ENCODE data around the gene ZNF326.

ZNF326 gene

DNA sequence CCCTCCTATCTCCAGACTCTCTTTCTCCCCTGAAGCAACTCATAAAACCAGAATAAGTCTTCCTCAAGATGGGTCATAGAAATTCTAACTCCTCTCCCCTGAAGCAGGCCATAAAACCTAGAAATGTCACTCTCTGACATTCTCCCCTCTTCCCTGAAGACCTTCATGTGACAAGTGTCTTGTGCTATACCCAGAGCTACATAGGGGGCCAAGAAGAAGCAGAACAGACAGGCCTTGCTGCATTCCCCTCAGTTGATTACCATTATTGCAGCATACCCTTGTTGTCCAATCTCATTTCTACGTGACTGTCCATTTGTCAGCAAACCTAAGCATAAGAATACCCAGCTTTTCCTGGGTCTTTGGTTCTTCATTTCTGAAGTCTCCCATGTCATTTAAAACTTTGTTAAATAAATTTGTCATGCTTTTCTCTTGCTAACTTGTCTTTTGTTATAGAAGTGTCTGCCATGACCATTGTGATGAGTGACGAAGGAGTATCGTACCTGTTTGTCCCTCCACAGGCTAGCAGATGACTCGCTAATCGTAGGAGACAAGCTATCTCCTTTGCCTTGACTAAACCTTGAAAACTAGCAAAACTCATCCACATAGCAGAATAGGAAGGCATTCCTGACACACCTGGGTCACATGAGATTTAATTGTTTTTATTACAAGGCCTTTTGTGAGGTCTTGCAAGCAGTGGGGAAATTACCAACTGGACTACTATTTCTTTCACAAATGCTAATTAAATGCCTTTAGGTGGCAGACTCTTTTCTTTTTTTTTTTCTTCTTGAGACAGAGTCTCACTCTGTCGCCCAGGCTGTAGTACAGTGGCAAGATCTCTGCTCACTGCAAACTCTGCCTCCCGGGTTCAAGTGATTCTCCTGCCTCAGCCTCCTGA is 39.4 kb upstream of the ZNF326 start:
- no peaks in the 10 kb centered on the region for H3K9me3 ChIP-seq
- no peaks in the 10 kb centered on the region for H3K36me3 ChIP-seq (replicated peaks)
- peak in 1 of 2 experiments; percentile 58 for DNase-seq (ENCODE audit: low spot score in 2 of 2)
- H3K4me3 ChIP-seq: no peak overlapping the region
- in situ Hi-C loops (cut with MboI; ENCODE audit: low sequenced_read_pairs): no loop called here
- no peaks in the 10 kb centered on the region for H3K27me3 ChIP-seq (ENCODE audit: low read depth)
- H3K4me1 ChIP-seq: peaks cover 43% of the 10 kb centered on the region

DNA sequence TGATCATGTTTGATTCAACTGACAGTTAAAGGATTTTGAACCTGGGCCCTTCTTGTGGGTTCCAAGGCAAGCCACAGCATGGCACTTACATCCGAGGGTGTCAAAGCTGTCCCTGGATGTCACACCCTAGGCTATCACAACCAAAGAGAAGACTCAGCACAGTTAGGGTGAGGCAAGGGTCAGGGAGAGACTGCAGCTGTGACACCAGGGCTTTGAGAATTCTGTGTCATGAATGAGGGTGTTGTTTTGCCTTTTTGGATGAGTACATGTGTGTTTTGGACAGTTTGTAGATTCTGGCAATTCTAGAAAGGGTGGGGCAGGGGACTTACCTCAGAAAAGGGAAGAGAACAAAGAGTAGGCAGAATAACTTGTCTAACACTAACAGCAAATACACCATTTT is 37.8 kb upstream of the ZNF326 start:
- Histone ChIP-seq H3K36me3 (replicated peaks) (no peaks in the 10 kb centered on the region), H3K9me3 (no peaks in the 10 kb centered on the region), H3K27me3 (ENCODE audit: low read depth) (no peaks in the 10 kb centered on the region), H3K4me1 (peaks cover 31% of the 10 kb centered on the region), H3K4me3 (no peak overlapping the region)
- in situ Hi-C loops (cut with MboI; ENCODE audit: low sequenced_read_pairs): no loop called here
- no peak for DNase-seq (ENCODE audit: low spot score in 2 of 2)

DNA sequence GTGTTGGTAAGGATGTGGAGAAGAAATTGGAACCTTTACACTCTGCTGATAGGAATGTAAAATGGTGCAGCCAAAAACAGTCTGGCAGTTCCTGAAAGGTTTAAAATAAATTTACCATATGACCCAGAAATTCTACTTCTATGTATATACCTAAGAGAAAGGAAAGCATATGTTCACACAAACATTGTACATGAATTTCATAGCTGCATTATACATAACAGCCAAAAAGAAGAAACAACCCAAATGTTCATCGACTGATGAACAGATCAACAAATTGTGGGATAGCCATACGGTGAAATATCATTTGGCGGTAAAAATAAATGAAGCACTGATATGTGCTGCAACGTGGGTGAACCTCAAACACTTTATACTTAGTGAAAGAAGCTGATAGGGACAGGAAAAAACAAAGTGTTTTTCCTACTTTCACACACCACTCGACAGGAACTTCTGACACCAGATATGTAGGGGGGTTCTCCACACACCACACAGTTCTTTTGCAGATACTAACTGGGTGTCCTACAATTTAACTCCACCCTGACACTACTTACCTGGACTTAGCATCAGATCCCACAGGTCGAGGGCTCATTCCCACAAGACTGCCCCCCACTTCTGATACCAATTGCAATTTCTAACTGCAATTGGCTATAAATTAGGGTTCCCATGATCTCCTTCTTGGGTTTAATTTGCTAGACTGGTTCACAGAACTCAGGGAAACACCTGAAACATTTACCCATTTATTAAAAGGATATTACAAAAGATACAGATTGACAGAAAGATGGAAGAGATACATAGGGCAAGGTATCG is 35.9 kb upstream of the ZNF326 start:
- Histone ChIP-seq H3K4me3 (no peak overlapping the region), H3K4me1 (peaks cover 17% of the 10 kb centered on the region), H3K27me3 (ENCODE audit: low read depth) (no peaks in the 10 kb centered on the region), H3K9me3 (no peaks in the 10 kb centered on the region), H3K36me3 (replicated peaks) (no peaks in the 10 kb centered on the region)
- in situ Hi-C loops (cut with MboI; ENCODE audit: low sequenced_read_pairs): no loop called here
- no peak for DNase-seq (ENCODE audit: low spot score in 2 of 2)

DNA sequence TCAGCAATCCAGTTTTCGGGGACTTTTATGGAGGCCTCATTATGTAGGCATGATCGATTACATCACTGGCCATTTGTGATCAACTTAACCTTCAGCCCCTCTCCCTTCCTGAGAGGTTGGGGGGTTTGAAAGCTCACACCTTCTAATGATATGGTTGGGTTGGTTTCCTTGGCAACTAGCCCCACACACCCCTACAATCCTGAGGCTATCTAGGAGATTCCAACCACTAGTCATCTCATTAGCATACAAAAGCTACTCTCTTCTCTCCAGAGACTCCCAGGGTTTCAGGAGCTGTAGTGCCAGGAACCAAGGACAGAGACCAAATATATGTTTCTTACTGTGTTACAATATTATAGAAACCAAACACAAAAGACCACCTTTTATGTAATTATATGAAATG is 35.2 kb upstream of the ZNF326 start:
- in situ Hi-C loops (cut with MboI; ENCODE audit: low sequenced_read_pairs): no loop called here
- peaks cover 15% of the 10 kb centered on the region for H3K4me1 ChIP-seq
- H3K9me3 ChIP-seq: no peaks in the 10 kb centered on the region
- H3K27me3 ChIP-seq (ENCODE audit: low read depth): no peaks in the 10 kb centered on the region
- no peak overlapping the region for H3K4me3 ChIP-seq
- DNase-seq (ENCODE audit: low spot score in 2 of 2): no peak
- H3K36me3 ChIP-seq (replicated peaks): no peaks in the 10 kb centered on the region

DNA sequence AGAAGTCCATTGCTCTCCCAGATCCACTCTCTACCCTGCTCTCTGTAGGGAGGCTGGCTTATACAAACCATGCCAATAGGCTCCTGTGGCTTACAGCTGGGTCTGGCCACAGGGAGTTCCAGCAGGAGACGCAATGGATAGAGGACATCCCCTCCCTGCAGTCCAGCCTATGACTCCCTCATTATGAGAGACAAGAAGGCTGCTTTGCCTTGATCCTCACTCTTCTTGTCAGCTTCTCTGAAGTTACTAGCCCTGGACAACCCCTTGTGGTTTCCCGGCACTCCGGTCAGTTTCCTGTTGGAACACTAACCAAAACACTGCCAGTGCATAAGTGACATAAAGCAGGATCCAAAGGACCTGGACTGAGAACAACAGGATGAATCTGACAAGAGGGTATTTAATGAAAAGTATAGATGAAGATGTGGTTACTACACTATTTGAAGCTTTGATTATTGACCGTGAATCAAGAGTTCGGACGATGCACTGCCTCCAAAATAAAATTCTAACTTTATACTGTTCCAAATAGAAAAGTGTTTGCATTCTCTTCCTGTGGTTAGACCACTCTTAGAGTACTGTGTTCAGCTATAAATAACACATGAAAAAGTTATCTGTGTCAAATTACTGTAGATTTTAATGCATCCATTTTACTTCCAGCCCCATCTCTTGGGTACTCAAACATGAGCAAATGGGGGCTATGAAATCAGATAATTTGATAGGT is 32.7 kb upstream of the ZNF326 start:
- Histone ChIP-seq H3K27me3 (ENCODE audit: low read depth) (no peaks in the 10 kb centered on the region), H3K9me3 (no peaks in the 10 kb centered on the region; the same call in 1 of the 2 replicates), H3K4me1 (no peaks in the 10 kb centered on the region; the same call in 1 of the 2 replicates), H3K36me3 (replicated peaks) (no peaks in the 10 kb centered on the region), H3K4me3 (no peak overlapping the region)
- in situ Hi-C loops (cut with MboI; ENCODE audit: low sequenced_read_pairs): no loop called here
- no peak for DNase-seq (ENCODE audit: low spot score in 2 of 2)

DNA sequence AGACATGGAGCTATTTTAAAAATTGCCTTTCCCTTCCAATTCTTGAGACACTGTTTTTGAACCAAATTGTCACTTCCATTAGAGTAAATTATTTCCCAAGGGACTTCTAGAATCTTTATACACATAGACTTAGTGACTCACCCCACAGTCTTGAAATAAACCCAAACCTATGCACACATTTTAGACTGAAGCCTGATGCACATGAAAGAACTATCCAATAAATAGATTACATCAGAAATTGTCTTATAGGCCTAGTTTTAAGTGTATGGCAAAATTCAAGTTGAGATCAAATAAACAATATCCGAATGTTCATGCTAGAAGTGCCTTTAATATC is 32.2 kb upstream of the ZNF326 start:
- Histone ChIP-seq H3K9me3 (no peaks in the 10 kb centered on the region; the same call in 1 of the 2 replicates), H3K27me3 (ENCODE audit: low read depth) (no peaks in the 10 kb centered on the region), H3K36me3 (replicated peaks) (no peaks in the 10 kb centered on the region), H3K4me3 (no peak overlapping the region), H3K4me1 (no peaks in the 10 kb centered on the region; the same call in 1 of the 2 replicates)
- DNase-seq (ENCODE audit: low spot score in 2 of 2): no peak
- in situ Hi-C loops (cut with MboI; ENCODE audit: low sequenced_read_pairs): no loop called here

DNA sequence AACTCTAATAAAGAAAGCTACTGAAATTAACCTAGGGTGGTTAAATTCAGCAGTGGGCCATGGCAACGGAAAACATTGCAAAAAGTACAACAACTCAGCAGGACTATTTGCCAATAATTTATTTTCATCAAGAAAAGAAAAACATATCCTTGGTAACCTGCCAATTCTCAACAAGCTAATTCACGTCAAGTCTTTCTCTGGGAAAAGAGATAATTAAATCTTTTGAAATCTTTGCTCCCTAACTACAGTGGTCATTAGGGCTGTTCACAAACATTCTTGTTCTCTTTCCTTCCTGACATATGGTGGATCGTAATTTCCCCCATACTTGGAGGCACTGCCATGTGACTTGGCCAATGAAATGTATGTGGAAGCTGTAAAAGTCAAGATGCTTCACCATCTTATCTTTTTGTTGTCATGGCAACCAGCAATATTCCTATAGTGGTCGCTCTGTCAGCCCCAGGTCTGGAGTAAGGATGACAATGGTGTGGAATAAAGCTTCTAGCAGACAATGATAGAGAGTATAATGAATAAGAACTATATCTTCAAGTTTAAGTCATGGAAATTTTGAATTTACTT is 29.6 kb upstream of the ZNF326 start:
- Histone ChIP-seq H3K4me1 (no peaks in the 10 kb centered on the region; the same call in 1 of the 2 replicates), H3K36me3 (replicated peaks) (no peaks in the 10 kb centered on the region), H3K9me3 (no peaks in the 10 kb centered on the region; the same call in 1 of the 2 replicates), H3K27me3 (ENCODE audit: low read depth) (no peaks in the 10 kb centered on the region), H3K4me3 (no peak overlapping the region)
- in situ Hi-C loops (cut with MboI; ENCODE audit: low sequenced_read_pairs): no loop called here
- DNase-seq (ENCODE audit: low spot score in 2 of 2): no peak

DNA sequence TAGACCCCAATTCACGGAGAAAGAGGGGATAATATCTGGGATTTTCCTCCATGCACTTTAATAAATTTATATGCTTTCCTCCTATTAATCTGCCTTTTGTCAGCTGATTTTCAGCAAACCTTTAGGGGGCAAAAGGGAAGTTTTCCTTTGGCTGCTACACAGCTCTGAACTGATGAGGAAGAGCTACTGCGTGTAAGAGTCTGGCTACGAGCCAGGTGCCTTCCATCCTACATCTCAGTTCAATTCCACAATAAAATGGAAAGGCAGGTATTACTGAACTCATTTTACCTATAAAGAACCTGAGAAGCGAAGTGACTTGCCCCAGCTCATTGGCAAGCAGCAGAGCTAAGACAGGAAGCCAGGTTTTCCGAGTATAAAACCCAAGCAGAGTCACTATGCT is 28.3 kb upstream of the ZNF326 start:
- Histone ChIP-seq H3K9me3 (no peaks in the 10 kb centered on the region; the same call in 1 of the 2 replicates), H3K4me1 (no peaks in the 10 kb centered on the region; the same call in 1 of the 2 replicates)
- in situ Hi-C loops (cut with MboI; ENCODE audit: low sequenced_read_pairs): no loop called here

DNA sequence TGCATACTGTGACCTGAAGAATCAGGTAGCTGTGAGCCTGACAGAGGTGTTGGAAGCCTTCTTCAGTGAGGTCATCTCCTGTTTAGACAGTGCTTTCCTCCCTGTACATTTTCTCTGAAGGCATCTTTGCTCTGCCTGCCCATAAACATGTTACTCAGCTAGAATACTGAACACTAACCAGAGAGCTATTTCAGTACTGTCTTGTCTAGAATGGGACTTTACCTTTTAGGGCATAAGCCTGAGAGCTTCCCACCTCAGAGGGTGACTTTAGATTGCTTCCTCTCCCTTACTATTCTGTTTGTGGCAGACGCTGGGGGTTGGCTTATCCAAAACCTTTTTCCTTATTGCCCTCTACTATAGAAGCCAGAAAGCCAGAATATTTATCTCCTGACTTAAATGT is 23.3 kb upstream of the ZNF326 start:
- Histone ChIP-seq H3K4me3 (no peak overlapping the region), H3K36me3 (replicated peaks) (no peaks in the 10 kb centered on the region), H3K4me1 (no peaks in the 10 kb centered on the region), H3K9me3 (no peaks in the 10 kb centered on the region; the same call in 1 of the 2 replicates), H3K27me3 (ENCODE audit: low read depth) (no peaks in the 10 kb centered on the region)
- no peak for DNase-seq (ENCODE audit: low spot score in 2 of 2)
- in situ Hi-C loops (cut with MboI; ENCODE audit: low sequenced_read_pairs): no loop called here

More for the DNA sequence above, 28.3 kb upstream of the ZNF326 start:
- no peaks in the 10 kb centered on the region for H3K27me3 ChIP-seq (ENCODE audit: low read depth)
- H3K36me3 ChIP-seq (replicated peaks): no peaks in the 10 kb centered on the region
- H3K4me3 ChIP-seq: no peak overlapping the region
- no peak for DNase-seq (ENCODE audit: low spot score in 2 of 2)

DNA sequence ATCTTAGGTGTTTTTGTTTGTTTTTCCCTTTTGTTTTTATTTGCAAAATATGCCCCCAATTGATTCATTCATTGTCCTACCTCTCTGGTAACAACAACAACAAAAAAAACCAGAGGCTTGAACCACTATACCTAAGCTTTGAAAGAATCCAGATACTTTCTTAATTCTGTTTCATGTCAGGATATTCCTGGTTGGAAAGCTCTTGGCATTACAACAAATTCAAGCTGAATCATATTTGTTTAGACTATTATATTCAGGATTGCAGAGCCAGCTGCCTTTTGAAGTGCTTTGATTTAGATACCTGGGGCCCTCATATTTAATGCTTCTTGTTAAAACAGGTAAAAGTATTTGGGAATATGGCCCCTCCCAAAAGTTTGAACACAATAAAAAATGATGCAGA is 22.9 kb upstream of the ZNF326 start:
- Histone ChIP-seq H3K4me3 (no peak overlapping the region), H3K4me1 (no peaks in the 10 kb centered on the region), H3K27me3 (ENCODE audit: low read depth) (no peaks in the 10 kb centered on the region), H3K9me3 (no peaks in the 10 kb centered on the region; the same call in 1 of the 2 replicates), H3K36me3 (replicated peaks) (no peaks in the 10 kb centered on the region)
- DNase-seq (ENCODE audit: low spot score in 2 of 2): no peak
- in situ Hi-C loops (cut with MboI; ENCODE audit: low sequenced_read_pairs): no loop called here

DNA sequence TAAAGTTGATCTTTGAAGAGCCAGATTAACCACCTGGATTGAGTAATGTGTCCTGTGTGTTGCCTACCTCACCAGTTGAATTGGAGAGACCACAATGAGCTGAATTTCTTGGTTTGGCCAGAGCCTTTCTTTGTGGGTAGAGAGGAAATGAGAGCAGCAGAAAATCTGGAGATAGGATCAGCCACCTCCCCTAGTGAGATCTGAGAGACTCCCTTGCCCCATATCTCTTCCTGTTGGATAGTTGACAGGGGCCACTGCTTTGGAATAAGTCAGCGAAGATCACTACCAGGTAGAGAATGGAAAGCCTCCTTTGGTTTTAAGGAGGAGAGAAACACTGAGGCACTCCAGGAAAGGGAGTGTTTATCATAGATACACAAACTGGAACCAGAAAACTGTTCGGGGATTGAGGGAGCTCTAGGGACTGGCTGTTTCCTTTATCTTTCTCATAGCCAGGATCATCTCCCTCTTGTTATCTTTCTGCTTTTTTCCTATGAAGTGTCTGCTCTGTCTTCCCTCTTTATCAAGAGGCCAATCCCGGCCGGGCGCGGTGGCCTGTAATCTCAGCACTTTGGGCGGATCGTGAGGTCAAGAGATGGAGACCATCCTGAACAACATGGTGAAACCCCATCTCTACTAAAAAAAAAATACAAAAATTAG is 21.3 kb upstream of the ZNF326 start:
- in situ Hi-C loops (cut with MboI; ENCODE audit: low sequenced_read_pairs): no loop called here
- no peaks in the 10 kb centered on the region for H3K9me3 ChIP-seq
- H3K4me1 ChIP-seq: no peaks in the 10 kb centered on the region
- no peak for DNase-seq (ENCODE audit: low spot score in 2 of 2)
- H3K4me3 ChIP-seq: no peak overlapping the region
- no peaks in the 10 kb centered on the region for H3K36me3 ChIP-seq (replicated peaks)
- H3K27me3 ChIP-seq (ENCODE audit: low read depth): no peaks in the 10 kb centered on the region

DNA sequence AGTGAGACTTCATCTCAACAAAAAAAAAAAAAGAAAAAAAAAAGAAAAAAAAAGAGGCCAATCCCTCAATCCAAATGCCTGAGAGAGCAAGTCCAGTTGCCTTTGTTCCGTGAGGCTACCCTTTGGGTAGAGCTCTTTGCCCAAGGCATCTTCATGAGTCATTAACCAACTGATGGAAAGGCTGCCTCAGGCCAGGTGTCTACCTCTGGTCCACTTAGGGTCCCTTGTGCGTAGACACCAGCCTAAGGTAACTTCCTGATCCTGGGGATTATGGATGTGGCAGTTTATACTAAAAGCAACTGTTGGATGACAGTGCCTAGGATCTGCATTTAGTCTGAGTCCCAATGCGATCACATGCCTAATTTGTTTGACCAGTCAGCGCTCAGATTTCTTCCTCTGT is 20.7 kb upstream of the ZNF326 start:
- no peaks in the 10 kb centered on the region for H3K4me1 ChIP-seq
- H3K9me3 ChIP-seq: no peaks in the 10 kb centered on the region
- H3K36me3 ChIP-seq (replicated peaks): no peaks in the 10 kb centered on the region
- no peak for DNase-seq (ENCODE audit: low spot score in 2 of 2)
- in situ Hi-C loops (cut with MboI; ENCODE audit: low sequenced_read_pairs): no loop called here
- no peak overlapping the region for H3K4me3 ChIP-seq
- no peaks in the 10 kb centered on the region for H3K27me3 ChIP-seq (ENCODE audit: low read depth)
